CD4-positive, alpha-beta memory T cell (primary cell): Measurements from ENCODE around the gene NHLRC4. TPM values are rescaled to one million over a fixed set of nuclear protein-coding genes. Genes with fewer than 3 reads are reported as not detected.

Source experiments
- CTCF ChIA-PET: fragments of 350-600 bp; sonication (Branson Sonifier 250); formaldehyde crosslinking; loops from one replicate; lab custom pipeline; 2021; ENCODE audit warnings: inconsistent platforms; ENCODE audit not compliant: partially characterized antibody; lab: Charles Lee
- POLR2A ChIA-PET: fragments of 350-600 bp; sonication (Branson Sonifier 250); formaldehyde crosslinking; loops from one replicate; lab custom pipeline; 2021; ENCODE audit not compliant: partially characterized antibody; lab: Charles Lee
- DNase-seq, 5 donors: peaks; one replicate each; pipeline versions ENCODE4 v3.0.0 to v3.0.0-alpha.2; 2020 to 2022; ENCODE audit warnings: mixed read lengths in 1 of 5
- H3K27ac ChIP-seq: one replicate; pipeline ENCODE4 v1.7.0; 2013; ENCODE audit warnings: low read depth, low read length
- H3K27me3 ChIP-seq: 2 replicates; pipeline ENCODE4 v1.7.0; 2013; ENCODE audit warnings: mild to moderate bottlenecking, low read length, moderate library complexity; ENCODE audit not compliant: insufficient read depth
- H3K36me3 ChIP-seq: 2 replicates; pipeline ENCODE4 v1.7.0; 2013; ENCODE audit warnings: mild to moderate bottlenecking, low read length, moderate library complexity; ENCODE audit not compliant: insufficient read depth
- H3K4me1 ChIP-seq: 2 replicates; pipeline ENCODE4 v1.7.0; 2013; ENCODE audit warnings: mild to moderate bottlenecking, low read length, moderate library complexity; ENCODE audit not compliant: insufficient read depth
- H3K4me3 ChIP-seq, 2 donors: one replicate each; pipeline ENCODE4 v1.7.0; 2013; ENCODE audit warnings: low read length in 2 of 2, mild to moderate bottlenecking in 1 of 2
- H3K9me3 ChIP-seq, 2 donors: one replicate each; pipeline ENCODE4 v1.7.0; 2013; ENCODE audit warnings: low read length in 2 of 2, control low read depth in 1 of 2; ENCODE audit not compliant: control insufficient read depth in 1 of 2
- H3K27ac Mint-ChIP-seq, 7 donors: one replicate each; pipeline ENCODE4 v1.8.0; 2020 to 2021; ENCODE audit warnings: mixed read lengths in 7 of 7, mild to moderate bottlenecking in 6 of 7, inconsistent platforms in 3 of 7, moderate library complexity in 3 of 7
- H3K27me3 Mint-ChIP-seq, 2 donors: one replicate each; pipeline ENCODE4 v1.8.0; 2020 to 2021; ENCODE audit warnings: mixed read lengths in 2 of 2
- H3K36me3 Mint-ChIP-seq, 2 donors: one replicate each; pipeline ENCODE4 v1.8.0; 2020 to 2021; ENCODE audit warnings: mixed read lengths in 2 of 2, inconsistent platforms in 1 of 2, mild to moderate bottlenecking in 1 of 2
- H3K4me1 Mint-ChIP-seq, 4 donors: one replicate each; pipeline ENCODE4 v1.8.0; 2020 to 2021; ENCODE audit warnings: mixed read lengths in 4 of 4, mild to moderate bottlenecking in 1 of 4
- H3K4me3 Mint-ChIP-seq, 8 donors: one replicate each; pipeline ENCODE4 v1.8.0; 2020 to 2021; ENCODE audit warnings: mixed read lengths in 8 of 8, mild to moderate bottlenecking in 7 of 8, moderate library complexity in 6 of 8, inconsistent platforms in 3 of 8
- H3K9me3 Mint-ChIP-seq, 8 donors: one replicate each; pipeline ENCODE4 v1.8.0; 2020 to 2021; ENCODE audit warnings: mixed read lengths in 8 of 8, mild to moderate bottlenecking in 5 of 8, inconsistent platforms in 3 of 8, moderate library complexity in 1 of 8
- intact Hi-C: fragments of 100-400 bp; cut with micrococcal nuclease; formaldehyde crosslinking; loops from one replicate; pipeline ENCODE4 v1.15.1; 2023
- polyA plus RNA-seq, 2 donors: library from polyadenylated mRNA; unstranded; fragments of 300-500 nt; fragmentation: Illumina TruSeq; gene quantifications; one replicate each; pipeline ENCODE4 v1.2.3, GENCODE V29; 2021
- total RNA-seq, 2 experiments: library from RNA; stranded (reverse); gene quantifications; one replicate each; pipeline ENCODE4 v1.2.3, GENCODE V29; 2021

NHLRC4 gene
- total and polyA plus RNA-seq, 4 experiments from 2014 or later, result 2.1 to 3.2 (median 2.5) TPM

- Mint-ChIP-seq H3K4me1 (peaks cover 0 to 1% (median 0%) of the 10 kb centered on the region in 4 donors), H3K27ac (no peak overlapping the region), H3K4me3 (no peak overlapping the region), H3K9me3 (no peaks in the 10 kb centered on the region), H3K27me3 (no peaks in the 10 kb centered on the region), H3K36me3 (peaks cover 0 to 3% of the 10 kb centered on the region in 2 donors)
- H3K4me3 ChIP-seq, result no peak overlapping the region
- ChIA-PET POLR2A (no interaction called here), CTCF (no interaction called here)
- intact Hi-C loops, result no loop called here
- no peaks in the 10 kb centered on the region for H3K4me1 ChIP-seq
- no peak overlapping the region for H3K27ac ChIP-seq
- no peak for DNase-seq
- H3K27me3 ChIP-seq, result no peaks in the 10 kb centered on the region
- no peaks in the 10 kb centered on the region for H3K9me3 ChIP-seq
- no peaks in the 10 kb centered on the region for H3K36me3 ChIP-seq
Observed at GRCh38 chr16:549544-550263, 17.1 kb upstream of the NHLRC4 start.

DNA sequence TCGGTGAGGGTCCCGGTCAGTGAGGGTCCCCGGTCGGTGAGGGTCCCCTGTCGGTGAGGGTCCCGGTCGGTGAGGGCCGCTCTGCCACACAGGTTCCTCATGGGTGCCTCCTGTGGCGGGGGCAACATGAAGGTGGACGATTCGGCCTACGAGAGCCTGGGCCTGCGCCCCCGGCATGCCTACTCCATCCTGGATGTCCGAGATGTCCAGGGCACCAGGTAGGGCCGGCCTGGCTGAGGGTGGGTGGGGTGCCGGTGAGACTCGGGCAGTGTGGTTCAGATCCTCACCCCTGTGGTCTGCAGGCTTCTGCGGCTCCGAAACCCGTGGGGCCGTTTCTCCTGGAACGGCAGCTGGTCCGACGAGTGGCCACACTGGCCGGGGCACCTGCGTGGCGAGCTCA is 15.6 kb upstream of the NHLRC4 start:
- Mint-ChIP-seq H3K27ac (no peak overlapping the region), H3K9me3 (no peaks in the 10 kb centered on the region), H3K27me3 (no peaks in the 10 kb centered on the region), H3K36me3 (peaks cover 0 to 1% of the 10 kb centered on the region in 2 donors), H3K4me3 (no peak overlapping the region), H3K4me1 (no peaks in the 10 kb centered on the region)
- H3K36me3 ChIP-seq, result no peaks in the 10 kb centered on the region
- H3K27me3 ChIP-seq, result no peaks in the 10 kb centered on the region
- intact Hi-C loops, result no loop called here
- CTCF ChIA-PET, result no interaction called here
- H3K4me3 ChIP-seq, result no peak overlapping the region
- H3K4me1 ChIP-seq, result no peaks in the 10 kb centered on the region
- POLR2A ChIA-PET, result no interaction called here
- H3K27ac ChIP-seq, result no peak overlapping the region
- no peaks in the 10 kb centered on the region for H3K9me3 ChIP-seq
- no peak for DNase-seq

DNA sequence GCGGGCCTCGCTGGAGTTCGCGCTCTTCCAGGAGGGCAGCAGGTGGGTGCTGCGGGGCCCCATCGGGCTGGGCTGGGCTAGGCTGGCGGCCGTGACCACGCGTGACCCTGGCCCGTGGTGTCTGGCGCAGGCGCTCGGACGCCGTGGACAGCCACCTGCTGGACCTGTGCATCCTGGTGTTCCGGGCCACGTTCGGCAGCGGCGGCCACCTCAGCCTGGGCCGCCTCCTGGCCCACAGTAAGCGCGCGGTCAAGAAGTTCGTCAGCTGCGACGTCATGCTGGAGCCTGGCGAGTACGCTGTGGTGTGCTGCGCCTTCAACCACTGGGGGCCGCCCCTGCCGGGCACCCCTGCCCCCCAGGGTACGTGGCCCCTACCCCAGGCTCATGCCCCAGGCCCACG is 14.6 kb upstream of the NHLRC4 start:
- ChIA-PET CTCF (no interaction called here), POLR2A (no interaction called here)
- Histone ChIP-seq H3K27ac (no peak overlapping the region), H3K9me3 (no peaks in the 10 kb centered on the region), H3K4me1 (no peaks in the 10 kb centered on the region), H3K36me3 (no peaks in the 10 kb centered on the region), H3K27me3 (no peaks in the 10 kb centered on the region), H3K4me3 (no peak overlapping the region)
- Mint-ChIP-seq H3K27ac (no peak overlapping the region), H3K4me3 (no peak overlapping the region), H3K4me1 (no peaks in the 10 kb centered on the region), H3K9me3 (no peaks in the 10 kb centered on the region), H3K36me3 (peaks cover 0 to 1% of the 10 kb centered on the region in 2 donors), H3K27me3 (no peaks in the 10 kb centered on the region)
- intact Hi-C loops, result no loop called here
- DNase-seq, result no peak

- no peaks in the 10 kb centered on the region for H3K36me3 ChIP-seq
- no peaks in the 10 kb centered on the region for H3K9me3 ChIP-seq
Observed at GRCh38 chr16:553601-554296, 13.1 kb upstream of the NHLRC4 start.

GRCh38 chr16:554297-554621 is 12.5 kb upstream of the NHLRC4 start:
- Mint-ChIP-seq H3K36me3 (peaks cover 0 to 1% of the 10 kb centered on the region in 2 donors), H3K27me3 (peaks cover 0 to 3% of the 10 kb centered on the region in 2 donors), H3K27ac (no peak overlapping the region), H3K4me1 (no peaks in the 10 kb centered on the region), H3K9me3 (no peaks in the 10 kb centered on the region), H3K4me3 (no peak overlapping the region)
- DNase-seq, result no peak
- Histone ChIP-seq H3K27me3 (peaks cover 3% of the 10 kb centered on the region), H3K9me3 (no peaks in the 10 kb centered on the region), H3K4me1 (no peaks in the 10 kb centered on the region), H3K36me3 (no peaks in the 10 kb centered on the region), H3K27ac (no peak overlapping the region), H3K4me3 (no peak overlapping the region)
- ChIA-PET CTCF (no interaction called here), POLR2A (no interaction called here)
- intact Hi-C loops, result no loop called here

More at GRCh38 chr16:553601-554296, 13.1 kb upstream of the NHLRC4 start:
- POLR2A ChIA-PET, result no interaction called here
- no peak overlapping the region for H3K27ac ChIP-seq
- Mint-ChIP-seq H3K27me3 (peaks cover 0 to 3% of the 10 kb centered on the region in 2 donors), H3K36me3 (peaks cover 0 to 1% of the 10 kb centered on the region in 2 donors), H3K4me3 (no peak overlapping the region), H3K9me3 (no peaks in the 10 kb centered on the region), H3K4me1 (no peaks in the 10 kb centered on the region), H3K27ac (no peak overlapping the region)
- no peak overlapping the region for H3K4me3 ChIP-seq
- peaks cover 2% of the 10 kb centered on the region for H3K27me3 ChIP-seq
- CTCF ChIA-PET, result no interaction called here
- intact Hi-C loops, result no loop called here
- H3K4me1 ChIP-seq, result no peaks in the 10 kb centered on the region
- no peak for DNase-seq

GRCh38 chr16:554640-555365 is 12.0 kb upstream of the NHLRC4 start:
- Mint-ChIP-seq H3K27me3 (peaks cover 0 to 3% of the 10 kb centered on the region in 2 donors), H3K36me3 (peaks cover 0 to 1% of the 10 kb centered on the region in 2 donors), H3K4me3 (no peak overlapping the region), H3K9me3 (no peaks in the 10 kb centered on the region), H3K27ac (no peak overlapping the region), H3K4me1 (no peaks in the 10 kb centered on the region)
- no peak overlapping the region for H3K4me3 ChIP-seq
- CTCF ChIA-PET, result no interaction called here
- no peak overlapping the region for H3K27ac ChIP-seq
- H3K36me3 ChIP-seq, result no peaks in the 10 kb centered on the region
- H3K4me1 ChIP-seq, result no peaks in the 10 kb centered on the region
- no peaks in the 10 kb centered on the region for H3K9me3 ChIP-seq
- intact Hi-C loops, result no loop called here
- DNase-seq, result no peak
- H3K27me3 ChIP-seq, result peaks cover 3% of the 10 kb centered on the region
- POLR2A ChIA-PET, result no interaction called here
